ENCODE data around the gene SBF2. TPM values are rescaled to one million over a fixed set of nuclear protein-coding genes. Genes with fewer than 3 reads are reported as not detected.

Gene SBF2
- total and polyA plus RNA-seq, 2 of the 13 experiments (the other 11 are each of a cell fraction or from before 2014, with no cell fraction given) = 24.0 to 45.8 TPM

- TF ChIP-seq ZXDC (CRISPR knock-in tag; IDR thresholded peaks at IDR 0.05) (0 out of 2 replicates have a peak, but pooled peaks have one; percentile 47), ZNF740 (CRISPR knock-in tag; IDR thresholded peaks at IDR 0.05) (peak; percentile 81), ZNF597 (CRISPR knock-in tag; IDR thresholded peaks at IDR 0.05) (no peak), PRDM4 (CRISPR knock-in tag; IDR thresholded peaks at IDR 0.05; ENCODE audit: borderline replicate concordance) (no peak), THAP8 (CRISPR knock-in tag; IDR thresholded peaks at IDR 0.05; ENCODE audit: borderline replicate concordance) (no peak), ETV6 (CRISPR knock-in tag; conservative IDR thresholded peaks at IDR 0.05) (no peak), PTBP1 (IDR thresholded peaks at IDR 0.05; ENCODE audit: low read depth, low read length, poor library complexity, severe bottlenecking) (no peak), NFIC (IDR thresholded peaks at IDR 0.05; ENCODE audit: low read length) (no peak), ZSCAN30 (CRISPR knock-in tag; IDR thresholded peaks at IDR 0.05) (no peak), SNRNP70 (IDR thresholded peaks at IDR 0.05; ENCODE audit: low read depth, low read length) (no peak), NFKB2 (CRISPR knock-in tag; IDR thresholded peaks at IDR 0.05; ENCODE audit: borderline replicate concordance) (no peak), TOPORS (CRISPR knock-in tag; IDR thresholded peaks at IDR 0.05) (no peak; the same call in 1 of the 2 replicates), ZSCAN5A (CRISPR knock-in tag; IDR thresholded peaks at IDR 0.05; ENCODE audit: borderline replicate concordance) (0 out of 2 replicates have a peak, but pooled peaks have one; percentile 54), ZNF703 (CRISPR knock-in tag; IDR thresholded peaks at IDR 0.05; ENCODE audit: borderline replicate concordance) (no peak)
Measured at GRCh38 chr11:10293423-10294289, at the start of gene SBF2 (continued).
